Neutrophil (primary cell): ENCODE results near the gene FABP3.
"Not testable (repeated sequence)": the region's sequence is repeated elsewhere in the genome, so short reads cannot be mapped to it uniquely, and the experiment has no call there.

Experiments used
- H3K27ac ChIP-seq: fragments of 200-600 bp; sonication (generic); 2 replicates; pipeline ENCODE4 v1.5.1; 2016; ENCODE audit warnings: mild to moderate bottlenecking, moderate library complexity
- H3K27me3 ChIP-seq: fragments of 200-600 bp; sonication (generic); 2 replicates; pipeline ENCODE4 v1.6.0; 2016; ENCODE audit warnings: mild to moderate bottlenecking
- H3K36me3 ChIP-seq: fragments of 200-600 bp; sonication (generic); 2 replicates; pipeline ENCODE4 v1.5.1; 2017
- H3K4me1 ChIP-seq, 2 experiments: fragments of 200-600 bp in 1 of 2; sonication (generic) in 1 of 2; 1 replicate in 1 of 2; 2 replicates in 1 of 2; pipeline versions ENCODE4 v1.5.1 to v1.6.1; 2013 to 2016; ENCODE audit warnings: low read depth in 1 of 2, low read length in 1 of 2, mild to moderate bottlenecking in 1 of 2, moderate library complexity in 1 of 2; ENCODE audit not compliant: control insufficient read depth in 1 of 2, insufficient read depth in 1 of 2
- H3K4me3 ChIP-seq, 2 experiments: fragments of 200-600 bp in 1 of 2; sonication (generic) in 1 of 2; 1 replicate in 1 of 2; 2 replicates in 1 of 2; pipeline ENCODE4 v1.5.1; 2013 to 2016; ENCODE audit warnings: low read depth in 1 of 2, low read length in 1 of 2, mild to moderate bottlenecking in 1 of 2, moderate library complexity in 1 of 2
- H3K9me3 ChIP-seq: fragments of 200-600 bp; sonication (generic); 2 replicates; pipeline ENCODE4 v1.5.1; 2016
- CTCF ChIP-seq: fragments of 200-600 bp; sonication (generic); IDR thresholded peaks from 2 replicates; pipeline ENCODE4 v1.5.1; 2016; ENCODE audit warnings: antibody characterized with exemption

The FABP3 gene

GRCh38 chr1:31389616-31390015 lies 16.7 kb upstream of the FABP3 start:
- Histone ChIP-seq H3K36me3 (no peaks in the 10 kb centered on the region), H3K27me3 (no peaks in the 10 kb centered on the region), H3K27ac (no peak overlapping the region), H3K4me1 (peaks cover 3 to 4% of the 10 kb centered on the region in 2 experiments), H3K4me3 (no peak overlapping the region), H3K9me3 (no peaks in the 10 kb centered on the region)
- no peak for TF ChIP-seq CTCF

- H3K36me3 ChIP-seq: no peaks in the 10 kb centered on the region
- no peaks in the 10 kb centered on the region for H3K9me3 ChIP-seq
- H3K27me3 ChIP-seq: no peaks in the 10 kb centered on the region
- H3K4me3 ChIP-seq: no peak overlapping the region
- no peaks in the 10 kb centered on the region for H3K4me1 ChIP-seq
- no peak for TF ChIP-seq CTCF
- H3K27ac ChIP-seq: no peak overlapping the region
These were observed 14.7 kb upstream of the FABP3 start for GRCh38 chr1:31387612-31388011.

GRCh38 chr1:31386576-31387243 lies 13.8 kb upstream of the FABP3 start:
- H3K27ac ChIP-seq, H3K27me3 ChIP-seq, H3K9me3 ChIP-seq, H3K4me3 ChIP-seq, H3K36me3 ChIP-seq, H3K4me1 ChIP-seq: not testable (repeated sequence)

- Histone ChIP-seq H3K27ac (no peak overlapping the region), H3K4me3 (no peak overlapping the region), H3K9me3 (no peaks in the 10 kb centered on the region), H3K27me3 (no peaks in the 10 kb centered on the region), H3K4me1 (no peaks in the 10 kb centered on the region), H3K36me3 (no peaks in the 10 kb centered on the region)
- TF ChIP-seq CTCF: no peak
These were observed 11.1 kb upstream of the FABP3 start for GRCh38 chr1:31383967-31384366.

GRCh38 chr1:31382379-31382989 lies 9.6 kb upstream of the FABP3 start:
- no peak for TF ChIP-seq CTCF

More at GRCh38 chr1:31382379-31382989, 9.6 kb upstream of the FABP3 start:
- Histone ChIP-seq H3K27ac (no peak overlapping the region), H3K27me3 (no peaks in the 10 kb centered on the region), H3K4me1 (no peaks in the 10 kb centered on the region), H3K4me3 (no peak overlapping the region), H3K36me3 (no peaks in the 10 kb centered on the region), H3K9me3 (no peaks in the 10 kb centered on the region)
